Type B pancreatic cell (in vitro differentiated cells): Measurements from ENCODE around the gene OR2Y1. TPM values are rescaled to one million over a fixed set of nuclear protein-coding genes. Genes with fewer than 3 reads are reported as not detected.

Experiments used
- DNase-seq: peaks from one replicate; pipeline ENCODE4 v3.0.0; 2021; ENCODE audit warnings: mixed read lengths; ENCODE audit not compliant: unreplicated experiment; ENCODE audit errors: extremely low spot score
- H3K27ac Mint-ChIP-seq: 2 replicates; pipeline ENCODE4 v1.8.0; 2021; ENCODE audit warnings: mild to moderate bottlenecking, mixed read lengths
- H3K27me3 Mint-ChIP-seq: 2 replicates; pipeline ENCODE4 v1.8.0; 2021; ENCODE audit warnings: mixed read lengths
- H3K36me3 Mint-ChIP-seq: 2 replicates; pipeline ENCODE4 v1.8.0; 2021; ENCODE audit warnings: mixed read lengths
- H3K4me1 Mint-ChIP-seq: one replicate; pipeline ENCODE4 v1.8.0; 2021; ENCODE audit warnings: mixed read lengths; ENCODE audit not compliant: unreplicated experiment
- H3K4me3 Mint-ChIP-seq: 2 replicates; pipeline ENCODE4 v1.8.0; 2021; ENCODE audit warnings: mild to moderate bottlenecking, mixed read lengths
- H3K9me3 Mint-ChIP-seq: 2 replicates; pipeline ENCODE4 v1.8.0; 2021; ENCODE audit warnings: mixed read lengths
- CTCF ChIP-seq: fragments of 200-600 bp; sonication (generic); conservative IDR thresholded peaks from 2 replicates; pipeline ENCODE4 v1.5.0; 2021; ENCODE audit warnings: antibody characterized with exemption, mild to moderate bottlenecking
- total RNA-seq: library from RNA; stranded (reverse); gene quantifications from 2 replicates; pipeline ENCODE4 v1.2.1, GENCODE V29; 2021; ENCODE audit warnings: low replicate concordance

Gene OR2Y1
- total RNA-seq, 1 donor from 2014 or later, result not detected

- Mint-ChIP-seq H3K4me1 (peaks cover 7% of the 10 kb centered on the region), H3K36me3 (no peaks in the 10 kb centered on the region), H3K27ac (no peak overlapping the region), H3K9me3 (no peaks in the 10 kb centered on the region), H3K27me3 (peaks cover 13% of the 10 kb centered on the region), H3K4me3 (no peak overlapping the region)
- no peak for DNase-seq
- TF ChIP-seq CTCF, result no peak
These were observed 40.2 kb upstream of the OR2Y1 start for GRCh38 chr5:180779985-180780610.

DNA sequence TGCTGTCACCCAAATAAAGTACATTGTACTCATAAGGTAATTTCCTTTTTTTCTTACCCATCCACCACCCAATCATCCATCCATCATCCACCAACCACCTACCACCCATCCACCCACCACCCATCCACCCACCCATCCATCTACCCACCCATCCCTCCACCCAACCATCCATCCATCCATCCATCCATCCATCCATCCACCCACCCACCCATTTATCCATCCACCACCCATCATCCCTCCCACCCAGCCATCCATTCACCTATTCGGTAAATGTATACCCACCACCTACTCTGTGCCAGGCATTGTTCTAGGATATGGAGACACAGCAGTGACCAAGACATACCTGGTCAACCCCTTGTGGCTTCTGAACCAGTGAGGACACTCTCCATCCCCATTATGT is 37.6 kb upstream of the OR2Y1 start:
- no peaks in the 10 kb centered on the region for H3K9me3 Mint-ChIP-seq
- no peak overlapping the region for H3K4me3 Mint-ChIP-seq
- H3K4me1 Mint-ChIP-seq, result peaks cover under 1% of the 10 kb centered on the region
- no peak for DNase-seq
- peaks cover 25% of the 10 kb centered on the region for H3K27me3 Mint-ChIP-seq
- no peak for TF ChIP-seq CTCF
- H3K27ac Mint-ChIP-seq, result no peak overlapping the region
- H3K36me3 Mint-ChIP-seq, result no peaks in the 10 kb centered on the region

- Mint-ChIP-seq H3K4me1 (no peaks in the 10 kb centered on the region), H3K27me3 (peaks cover 25% of the 10 kb centered on the region), H3K27ac (no peak overlapping the region), H3K4me3 (no peak overlapping the region), H3K9me3 (peaks cover 4% of the 10 kb centered on the region), H3K36me3 (no peaks in the 10 kb centered on the region)
- no peak for DNase-seq
- TF ChIP-seq CTCF, result no peak
These were observed 36.5 kb upstream of the OR2Y1 start for GRCh38 chr5:180776376-180776775.

- no peak overlapping the region for H3K4me3 Mint-ChIP-seq
- TF ChIP-seq CTCF, result no peak
- H3K27ac Mint-ChIP-seq, result no peak overlapping the region
- peaks cover 25% of the 10 kb centered on the region for H3K27me3 Mint-ChIP-seq
- no peak for DNase-seq
- no peaks in the 10 kb centered on the region for H3K4me1 Mint-ChIP-seq
- H3K36me3 Mint-ChIP-seq, result no peaks in the 10 kb centered on the region
- H3K9me3 Mint-ChIP-seq, result peaks cover 4% of the 10 kb centered on the region
These were observed 35.8 kb upstream of the OR2Y1 start for GRCh38 chr5:180775624-180776023.

GRCh38 chr5:180771839-180772238 is 32.0 kb upstream of the OR2Y1 start:
- TF ChIP-seq CTCF, result no peak
- DNase-seq, result no peak
- Mint-ChIP-seq H3K4me1 (no peaks in the 10 kb centered on the region), H3K36me3 (no peaks in the 10 kb centered on the region), H3K27ac (no peak overlapping the region), H3K27me3 (peaks cover 31% of the 10 kb centered on the region), H3K4me3 (no peak overlapping the region), H3K9me3 (peaks cover 11% of the 10 kb centered on the region)

DNA sequence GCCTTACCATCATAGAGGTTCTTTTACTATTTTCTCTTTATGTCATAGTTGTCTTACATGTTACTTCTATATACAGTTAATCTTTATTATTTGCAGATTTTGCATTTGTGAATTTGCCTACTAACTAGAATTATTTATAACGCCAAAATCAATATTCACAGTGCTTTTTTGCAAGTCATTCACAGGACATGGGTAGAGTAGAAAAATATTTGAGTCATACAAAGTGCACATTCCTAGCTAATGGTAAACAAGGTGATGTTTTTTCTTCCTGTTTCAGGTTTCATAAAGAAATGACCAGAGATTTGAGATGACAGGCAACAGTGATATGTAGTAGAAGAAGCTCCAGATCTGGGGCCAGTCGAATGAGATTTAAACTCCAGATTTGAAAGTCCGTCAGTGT is 30.0 kb upstream of the OR2Y1 start:
- H3K4me1 Mint-ChIP-seq, result no peaks in the 10 kb centered on the region
- no peaks in the 10 kb centered on the region for H3K36me3 Mint-ChIP-seq
- no peak for TF ChIP-seq CTCF
- H3K27ac Mint-ChIP-seq, result no peak overlapping the region
- no peak for DNase-seq
- peaks cover 11% of the 10 kb centered on the region for H3K9me3 Mint-ChIP-seq
- H3K27me3 Mint-ChIP-seq, result peaks cover 30% of the 10 kb centered on the region
- H3K4me3 Mint-ChIP-seq, result no peak overlapping the region
